H9 (cell line): Measurements from ENCODE around the gene CRYGS. TPM values are rescaled to one million over a fixed set of nuclear protein-coding genes. Genes with fewer than 3 reads are reported as not detected.

Experiments used
- DNase-seq: peaks from one replicate; pipeline ENCODE4 v3.0.0-alpha.2; 2017
- H2AFZ ChIP-seq: one replicate; pipeline ENCODE4 v1.6.1; 2013; ENCODE audit warnings: mild to moderate bottlenecking, low read length, control low read depth, moderate library complexity
- H2AK5ac ChIP-seq: 2 replicates; pipeline ENCODE4 v1.6.1; 2013; ENCODE audit warnings: low read length, control low read depth, mixed read lengths; ENCODE audit not compliant: insufficient read length
- H2BK120ac ChIP-seq: one replicate; pipeline ENCODE4 v1.6.1; 2013; ENCODE audit warnings: low read depth, mild to moderate bottlenecking, low read length, control low read depth, inconsistent platforms; ENCODE audit not compliant: poor library complexity, severe bottlenecking
- H2BK12ac ChIP-seq: 2 replicates; pipeline ENCODE4 v1.6.1; 2013; ENCODE audit warnings: low read length, control low read depth, mixed read lengths, low read depth; ENCODE audit not compliant: insufficient read length
- H2BK15ac ChIP-seq: 2 replicates; pipeline ENCODE4 v1.6.1; 2013; ENCODE audit warnings: low read depth, low read length, control low read depth
- H2BK20ac ChIP-seq: one replicate; pipeline ENCODE4 v1.6.1; 2013; ENCODE audit warnings: low read depth, mild to moderate bottlenecking, low read length, control low read depth, inconsistent platforms; ENCODE audit not compliant: poor library complexity, severe bottlenecking
- H2BK5ac ChIP-seq: 2 replicates; pipeline ENCODE4 v1.6.1; 2013; ENCODE audit warnings: low read length, control low read depth, mixed read lengths; ENCODE audit not compliant: insufficient read length
- H3K14ac ChIP-seq: 2 replicates; pipeline ENCODE4 v1.6.1; 2013; ENCODE audit warnings: low read length, control low read depth; ENCODE audit not compliant: insufficient read depth
- H3K18ac ChIP-seq: 2 replicates; pipeline ENCODE4 v1.6.1; 2013; ENCODE audit warnings: low read depth, mild to moderate bottlenecking, mixed read lengths, low read length, control low read depth; ENCODE audit not compliant: insufficient read length
- H3K23ac ChIP-seq: 2 replicates; pipeline ENCODE4 v1.6.1; 2013; ENCODE audit warnings: low read length, control low read depth, mixed read lengths, low read depth; ENCODE audit not compliant: insufficient read length
- H3K23me2 ChIP-seq: 2 replicates; pipeline ENCODE4 v1.6.1; 2013; ENCODE audit warnings: low read depth, mild to moderate bottlenecking, mixed read lengths, low read length, control low read depth; ENCODE audit not compliant: insufficient read length, poor library complexity, severe bottlenecking
- H3K27ac ChIP-seq: 2 replicates; pipeline ENCODE4 v1.5.1; 2013; ENCODE audit warnings: low read length, control low read depth, mixed read lengths, low read depth; ENCODE audit not compliant: insufficient read length
- H3K27me3 ChIP-seq: 2 replicates; pipeline ENCODE4 v1.6.1; 2013; ENCODE audit warnings: low read length, control low read depth, inconsistent platforms; ENCODE audit not compliant: insufficient read depth
- H3K4ac ChIP-seq: 2 replicates; pipeline ENCODE4 v1.6.1; 2013; ENCODE audit warnings: low read depth, mild to moderate bottlenecking, control low read depth, inconsistent platforms, low read length, moderate library complexity
- H3K4me1 ChIP-seq: 2 replicates; pipeline ENCODE4 v1.6.1; 2013; ENCODE audit warnings: low read length, control low read depth, inconsistent platforms; ENCODE audit not compliant: insufficient read depth
- H3K4me2 ChIP-seq: 2 replicates; pipeline ENCODE4 v1.6.1; 2013; ENCODE audit warnings: low read length, control low read depth, mixed read lengths; ENCODE audit not compliant: insufficient read length, insufficient read depth
- H3K56ac ChIP-seq: 2 replicates; pipeline ENCODE4 v1.6.1; 2013; ENCODE audit warnings: low read depth, mild to moderate bottlenecking, mixed read lengths, low read length, control low read depth; ENCODE audit not compliant: insufficient read length
- H3K79me1 ChIP-seq: 2 replicates; pipeline ENCODE4 v1.6.1; 2013; ENCODE audit warnings: low read depth, mild to moderate bottlenecking, moderate library complexity, low read length, control low read depth, inconsistent platforms; ENCODE audit not compliant: insufficient read depth, poor library complexity, severe bottlenecking
- H3K79me2 ChIP-seq: 2 replicates; pipeline ENCODE4 v1.6.1; 2013; ENCODE audit warnings: low read length, control low read depth, inconsistent platforms; ENCODE audit not compliant: insufficient read depth
- H3K9ac ChIP-seq: 2 replicates; pipeline ENCODE4 v1.6.1; 2013; ENCODE audit warnings: low read length, control low read depth, mixed read lengths; ENCODE audit not compliant: insufficient read length; ENCODE audit errors: extremely low read depth
- H3K9me3 ChIP-seq: one replicate; pipeline ENCODE4 v1.6.1; 2013; ENCODE audit warnings: low read depth, low read length, inconsistent platforms; ENCODE audit not compliant: control insufficient read depth
- H3T11ph ChIP-seq: one replicate; pipeline ENCODE4 v1.6.1; 2013; ENCODE audit warnings: mild to moderate bottlenecking, low read length, control low read depth, inconsistent platforms
- H4K20me1 ChIP-seq: one replicate; pipeline ENCODE4 v1.6.1; 2013; ENCODE audit not compliant: control insufficient read depth, insufficient read length, insufficient read depth
- H4K5ac ChIP-seq: 2 replicates; pipeline ENCODE4 v1.6.1; 2013; ENCODE audit warnings: low read depth, mild to moderate bottlenecking, mixed read lengths, low read length, control low read depth; ENCODE audit not compliant: insufficient read length
- H4K8ac ChIP-seq: replicated peaks from 2 replicates; pipeline ENCODE4 v1.6.1; 2013; ENCODE audit warnings: low read length, control low read depth, mixed read lengths, low read depth; ENCODE audit not compliant: insufficient read length
- H4K91ac ChIP-seq: 2 replicates; pipeline ENCODE4 v1.6.1; 2013; ENCODE audit warnings: low read depth, mild to moderate bottlenecking, moderate library complexity, mixed read lengths, low read length, control low read depth; ENCODE audit not compliant: insufficient read length
- H3K27ac Mint-ChIP-seq, 3 experiments: 2 replicates in 2 of 3; 3 replicates in 1 of 3; pipeline ENCODE4 v1.8.0; 2020 to 2021; ENCODE audit warnings: mixed read lengths in 3 of 3, mild to moderate bottlenecking in 1 of 3, moderate library complexity in 1 of 3
- H3K27me3 Mint-ChIP-seq: 2 replicates; pipeline ENCODE4 v1.8.0; 2021; ENCODE audit warnings: low read depth, mild to moderate bottlenecking, moderate library complexity, mixed read lengths
- H3K36me3 Mint-ChIP-seq, 3 experiments: 2 replicates in 2 of 3; 3 replicates in 1 of 3; pipeline ENCODE4 v1.8.0; 2020 to 2021; ENCODE audit warnings: low read depth in 3 of 3, mixed read lengths in 3 of 3; ENCODE audit not compliant: insufficient read depth in 1 of 3
- H3K4me1 Mint-ChIP-seq, 2 experiments: 2 replicates each; pipeline ENCODE4 v1.8.0; 2020; ENCODE audit warnings: mixed read lengths in 2 of 2
- H3K4me3 Mint-ChIP-seq, 2 experiments: 2 replicates in 1 of 2; 3 replicates in 1 of 2; pipeline ENCODE4 v1.8.0; 2020 to 2021; ENCODE audit warnings: mild to moderate bottlenecking in 2 of 2, mixed read lengths in 2 of 2, moderate library complexity in 1 of 2
- H3K9me3 Mint-ChIP-seq, 2 experiments: 2 replicates in 1 of 2; 3 replicates in 1 of 2; pipeline ENCODE4 v1.8.0; 2020; ENCODE audit warnings: mild to moderate bottlenecking in 2 of 2, mixed read lengths in 2 of 2, moderate library complexity in 1 of 2
- CTCF ChIP-seq: fragments of 200-600 bp; sonication (generic); conservative IDR thresholded peaks from 3 replicates; pipeline ENCODE4 v1.8.0; 2021; ENCODE audit warnings: antibody characterized with exemption, mild to moderate bottlenecking
- WGBS: extraction: QIAGEN DNeasy Blood & Tissue Kit; methylation state at CpG from one replicate; pipeline ENCODE4 v1.1.7; 2013; ENCODE audit warnings: missing lambda C conversion rate, low lambda C conversion rate, mixed read lengths; ENCODE audit not compliant: insufficient read length; ENCODE audit errors: extremely low coverage; 5-methylcytosine and 5-hydroxymethylcytosine counted together
- total RNA-seq: library from RNA; stranded (reverse); gene quantifications from 2 replicates; pipeline ENCODE4 v1.2.1, GENCODE V29; 2021

The CRYGS gene
- total RNA-seq, 1 experiment from 2014 or later: 1.0 TPM

GRCh38 chr3:186493525-186494255, 50.5 kb downstream of the CRYGS start:
- H2BK20ac ChIP-seq: no peak overlapping the region
- no peak overlapping the region for H3K9ac ChIP-seq
- no peak overlapping the region for H2BK5ac ChIP-seq
- H3K79me2 ChIP-seq: no peaks in the 10 kb centered on the region
- Mint-ChIP-seq H3K4me1 (no peaks in the 10 kb centered on the region), H3K27me3 (peaks cover 5% of the 10 kb centered on the region), H3K4me3 (peak overlapping the region in 1 of 2 experiments; percentile 13; a peak in 1 of 5 replicates), H3K9me3 (peaks cover under 1 to 5% of the 10 kb centered on the region in 2 experiments; a peak in 2 of 5 replicates), H3K27ac (no peak overlapping the region), H3K36me3 (no peaks in the 10 kb centered on the region; a peak in 2 of 7 replicates)
- no peak for DNase-seq
- no peak overlapping the region for H2BK15ac ChIP-seq
- H3K23ac ChIP-seq: no peak overlapping the region
- no peak overlapping the region for H2AK5ac ChIP-seq
- H3K56ac ChIP-seq: no peak overlapping the region
- H3K23me2 ChIP-seq: no peaks in the 10 kb centered on the region
- no peak overlapping the region for H3K27ac ChIP-seq
- no peaks in the 10 kb centered on the region for H3K9me3 ChIP-seq
- TF ChIP-seq CTCF: no peak
- no peak overlapping the region for H4K8ac ChIP-seq
- no peak overlapping the region for H2BK12ac ChIP-seq
- no peak overlapping the region for H3T11ph ChIP-seq
- H2BK120ac ChIP-seq: no peak overlapping the region
- no CpG with 5 or more reads among the region's 21 CpGs for WGBS
- no peak overlapping the region for H2AFZ ChIP-seq
- no peak overlapping the region for H4K5ac ChIP-seq
- no peaks in the 10 kb centered on the region for H3K4me1 ChIP-seq
- no peak overlapping the region for H3K18ac ChIP-seq
- H3K14ac ChIP-seq: no peak overlapping the region
- H3K4ac ChIP-seq: no peak overlapping the region
- no peak overlapping the region for H3K4me2 ChIP-seq
- no peak overlapping the region for H4K91ac ChIP-seq
- no peaks in the 10 kb centered on the region for H3K79me1 ChIP-seq
- no peaks in the 10 kb centered on the region for H3K27me3 ChIP-seq
- no peaks in the 10 kb centered on the region for H4K20me1 ChIP-seq
